ENCODE results near the gene POP4.

DNA sequence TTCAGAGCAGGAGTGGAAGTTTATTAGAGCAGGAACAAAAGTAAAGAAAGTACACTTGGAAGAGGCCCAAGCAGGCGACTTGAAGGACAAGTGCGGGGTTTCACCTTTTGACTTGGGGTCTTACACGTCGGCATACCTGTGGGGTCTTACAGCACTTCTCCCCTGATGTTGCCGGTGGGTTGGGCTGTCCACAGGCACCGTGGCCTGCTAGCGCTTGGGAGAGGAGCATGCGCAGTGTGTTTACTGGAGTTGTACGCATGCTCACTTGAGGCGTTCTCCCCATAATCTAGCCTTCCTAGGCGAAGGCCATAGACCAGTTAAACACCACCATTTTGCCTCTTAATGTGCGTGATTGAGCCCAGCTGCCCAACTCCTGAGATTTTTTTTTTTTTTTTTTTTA lies 34.1 kb downstream of the POP4 start:
- no peak for TF ChIP-seq POLR2A (IDR thresholded peaks at IDR 0.05)
- TF ChIP-seq, protein P1, sequence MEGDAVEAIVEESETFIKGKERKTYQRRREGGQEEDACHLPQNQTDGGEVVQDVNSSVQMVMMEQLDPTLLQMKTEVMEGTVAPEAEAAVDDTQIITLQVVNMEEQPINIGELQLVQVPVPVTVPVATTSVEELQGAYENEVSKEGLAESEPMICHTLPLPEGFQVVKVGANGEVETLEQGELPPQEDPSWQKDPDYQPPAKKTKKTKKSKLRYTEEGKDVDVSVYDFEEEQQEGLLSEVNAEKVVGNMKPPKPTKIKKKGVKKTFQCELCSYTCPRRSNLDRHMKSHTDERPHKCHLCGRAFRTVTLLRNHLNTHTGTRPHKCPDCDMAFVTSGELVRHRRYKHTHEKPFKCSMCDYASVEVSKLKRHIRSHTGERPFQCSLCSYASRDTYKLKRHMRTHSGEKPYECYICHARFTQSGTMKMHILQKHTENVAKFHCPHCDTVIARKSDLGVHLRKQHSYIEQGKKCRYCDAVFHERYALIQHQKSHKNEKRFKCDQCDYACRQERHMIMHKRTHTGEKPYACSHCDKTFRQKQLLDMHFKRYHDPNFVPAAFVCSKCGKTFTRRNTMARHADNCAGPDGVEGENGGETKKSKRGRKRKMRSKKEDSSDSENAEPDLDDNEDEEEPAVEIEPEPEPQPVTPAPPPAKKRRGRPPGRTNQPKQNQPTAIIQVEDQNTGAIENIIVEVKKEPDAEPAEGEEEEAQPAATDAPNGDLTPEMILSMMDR (IDR thresholded peaks at IDR 0.05 in 4 of 5, conservative IDR thresholded peaks at IDR 0.05 in 1 of 5) = no peak
